HUES48 (cell line): Measurements from ENCODE around the gene DNAJB7.
A peak's percentile ranks its signal among the peaks of the same experiment; 100 is the strongest.

Experiments
- H3K27ac ChIP-seq: one replicate; pipeline ENCODE4 v1.7.0; 2013; ENCODE audit warnings: low read depth, low read length, inconsistent platforms
- H3K27me3 ChIP-seq: 2 replicates; pipeline ENCODE4 v1.6.1; 2013; ENCODE audit warnings: mild to moderate bottlenecking, low read length; ENCODE audit not compliant: control insufficient read depth, insufficient read depth
- H3K36me3 ChIP-seq: 2 replicates; pipeline ENCODE4 v1.6.1; 2013; ENCODE audit warnings: low read length; ENCODE audit not compliant: control insufficient read depth, insufficient read depth
- H3K4me1 ChIP-seq: 2 replicates; pipeline ENCODE4 v1.6.1; 2013; ENCODE audit warnings: mild to moderate bottlenecking, low read length; ENCODE audit not compliant: control insufficient read depth, insufficient read depth
- H3K4me3 ChIP-seq: 2 replicates; pipeline ENCODE4 v1.5.1; 2013; ENCODE audit warnings: mild to moderate bottlenecking, low read depth, low read length
- H3K9ac ChIP-seq: 2 replicates; pipeline ENCODE4 v1.6.1; 2013; ENCODE audit warnings: mild to moderate bottlenecking, low read depth, low read length, moderate library complexity
- H3K9me3 ChIP-seq: 2 replicates; pipeline ENCODE4 v1.6.1; 2013; ENCODE audit warnings: low read length; ENCODE audit not compliant: control insufficient read depth, insufficient read depth

DNAJB7 gene

DNA sequence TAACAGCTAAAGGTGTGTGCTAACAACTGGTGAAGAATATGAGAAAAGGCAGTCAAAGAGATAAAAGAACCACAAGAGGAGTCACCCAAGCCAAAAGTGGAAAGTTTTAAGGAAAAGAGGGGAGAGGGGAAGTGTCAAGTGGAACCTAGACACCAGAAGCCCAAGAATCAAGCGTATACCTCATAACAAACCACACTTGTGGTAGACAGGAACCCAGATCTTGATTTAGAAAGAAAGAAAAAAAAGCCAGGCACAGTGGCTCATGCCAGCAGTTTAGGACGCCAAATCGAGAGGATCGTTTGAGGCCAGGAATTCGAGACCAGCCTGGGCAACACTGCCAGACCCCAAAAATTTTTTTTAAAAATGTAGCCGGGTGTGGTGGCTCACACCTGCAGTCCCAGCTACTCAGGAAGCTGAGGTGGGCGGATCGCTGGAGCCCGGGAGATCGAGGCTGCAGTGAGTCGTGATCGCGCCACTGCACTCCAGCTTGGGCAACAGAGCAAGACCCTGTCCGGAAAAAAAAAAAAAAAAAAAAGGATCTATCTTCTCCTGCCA, 43.6 kb downstream of the DNAJB7 start:
- no peak overlapping the region for H3K27ac ChIP-seq
- no peaks in the 10 kb centered on the region for H3K27me3 ChIP-seq
- H3K9ac ChIP-seq: no peak overlapping the region
- no peaks in the 10 kb centered on the region for H3K9me3 ChIP-seq
- H3K4me3 ChIP-seq: peak overlapping the region; percentile 84
- H3K4me1 ChIP-seq: peaks cover 8% of the 10 kb centered on the region
- H3K36me3 ChIP-seq: peaks cover 18% of the 10 kb centered on the region

DNA sequence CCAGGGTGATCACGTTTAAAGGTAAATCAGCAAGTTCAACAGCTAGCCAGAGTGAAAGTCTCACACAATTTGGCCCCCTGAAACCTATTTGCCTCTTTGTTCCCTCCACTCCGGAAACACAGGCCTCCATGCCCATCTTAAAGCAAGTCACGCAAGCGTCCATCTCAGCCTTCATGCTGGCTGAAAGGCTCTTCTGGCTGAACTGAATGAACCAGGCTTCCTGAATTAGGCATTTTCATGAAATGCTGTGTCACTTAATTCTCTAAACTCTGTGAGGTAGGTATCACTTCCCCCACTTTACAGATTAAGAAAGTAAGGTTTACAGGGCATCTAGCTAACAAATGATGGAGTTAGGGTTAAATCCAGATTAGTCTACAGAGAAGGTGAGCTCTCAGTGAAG, 44.2 kb downstream of the DNAJB7 start:
- Histone ChIP-seq H3K4me1 (peaks cover 8% of the 10 kb centered on the region), H3K36me3 (peaks cover 13% of the 10 kb centered on the region), H3K27me3 (no peaks in the 10 kb centered on the region), H3K9ac (no peak overlapping the region), H3K27ac (no peak overlapping the region), H3K9me3 (no peaks in the 10 kb centered on the region), H3K4me3 (peak overlapping the region; percentile 84)

DNA sequence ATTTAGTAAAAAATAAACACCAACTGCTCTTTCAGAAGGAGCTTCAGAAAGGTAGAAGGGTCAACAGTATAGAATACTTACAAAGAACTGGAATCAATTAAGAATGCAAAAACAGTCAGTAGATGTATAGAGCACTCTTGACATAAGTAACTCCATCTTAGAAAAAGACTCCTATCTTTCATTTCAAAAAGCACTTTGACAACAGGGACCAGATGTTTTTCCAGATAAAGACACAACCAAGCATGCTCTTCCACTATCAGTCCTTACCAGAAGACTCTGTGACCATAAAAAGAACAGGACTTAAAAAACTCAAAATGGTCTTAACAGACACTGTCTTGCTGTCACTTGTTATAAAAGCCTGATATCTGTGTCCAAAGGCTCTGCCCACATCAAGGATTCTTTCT, 48.0 kb downstream of the DNAJB7 start:
- Histone ChIP-seq H3K36me3 (peaks cover 12% of the 10 kb centered on the region), H3K9me3 (no peaks in the 10 kb centered on the region), H3K4me3 (no peak overlapping the region), H3K4me1 (no peaks in the 10 kb centered on the region), H3K27ac (no peak overlapping the region), H3K9ac (no peak overlapping the region), H3K27me3 (no peaks in the 10 kb centered on the region)
